Activated CD8-positive, alpha-beta memory T cell treated with anti-CD3 and anti-CD28 coated beads for 1 hour (primary cell): ENCODE measurements around the gene ANKRD29.
"Not testable (repeated sequence)": the region's sequence is repeated elsewhere in the genome, so short reads cannot be mapped to it uniquely, and the experiment has no call there.

Experiments
- DNase-seq, 2 donors: peaks; one replicate each; pipeline ENCODE4 v3.0.0-alpha.2; 2020; ENCODE audit warnings: low read depth in 1 of 2; ENCODE audit errors: extremely low read depth in 1 of 2

The ANKRD29 gene

DNA sequence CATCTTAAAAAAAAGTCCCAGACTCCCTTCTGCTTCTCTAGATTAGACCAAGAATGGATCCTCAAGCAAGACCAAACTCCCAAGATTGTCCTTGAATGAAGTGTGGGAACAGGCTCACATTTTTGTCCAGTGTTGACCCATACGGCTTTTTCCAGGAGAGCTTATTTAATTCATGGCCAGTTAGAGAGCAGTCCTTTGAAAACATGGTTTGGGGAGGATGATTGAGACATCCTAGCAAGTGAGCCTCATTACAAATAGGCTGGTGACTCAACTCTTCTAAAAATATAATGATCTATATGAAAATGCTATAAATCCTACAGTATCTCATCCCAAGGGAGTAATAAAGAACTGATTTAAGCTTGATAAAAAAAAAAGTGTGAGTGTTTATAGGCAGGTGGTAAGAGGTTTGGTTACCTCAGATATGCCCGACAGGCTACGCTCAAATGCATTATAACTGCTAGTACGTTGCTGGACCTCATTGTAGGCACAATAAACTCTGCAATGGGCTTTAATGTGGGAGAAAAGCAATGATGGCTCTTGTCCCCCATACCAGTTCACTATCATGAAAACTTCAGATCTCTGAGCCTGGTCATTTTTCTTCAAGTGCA lies 17.0 kb downstream of the ANKRD29 start:
- DNase-seq, result no peak

DNA sequence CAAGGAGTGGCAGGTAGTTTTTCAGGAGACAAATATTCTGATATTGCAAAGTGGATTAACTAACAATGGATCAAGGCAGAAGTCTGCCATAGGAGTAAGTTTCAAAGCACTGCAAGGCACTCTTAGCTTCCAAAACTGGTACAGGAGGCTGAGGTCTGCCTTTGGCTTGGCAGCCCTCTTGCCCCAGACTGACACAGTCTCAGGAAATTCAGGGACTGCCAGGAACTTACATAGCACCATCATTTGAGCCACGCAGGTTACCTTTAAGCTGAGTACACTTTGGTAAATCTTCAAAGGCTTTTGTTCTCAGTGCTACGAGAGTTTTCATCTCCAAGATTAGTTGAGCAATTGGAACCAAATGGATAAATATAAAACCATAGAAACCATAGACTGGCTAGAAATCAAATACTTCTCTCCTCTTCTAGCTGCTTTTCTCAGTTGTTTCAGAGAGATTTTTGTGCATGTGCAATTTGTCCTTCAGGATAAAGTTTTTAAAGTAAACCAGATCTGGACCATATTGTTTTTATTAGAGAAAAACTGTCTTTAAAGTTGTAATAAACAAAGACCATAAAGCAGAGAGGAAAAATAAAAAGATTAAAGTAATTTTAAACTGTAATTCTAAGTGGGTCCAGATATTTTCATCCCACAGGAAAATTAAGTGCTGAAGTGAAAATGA lies 18.8 kb downstream of the ANKRD29 start:
- DNase-seq, result no peak

- DNase-seq, result no peak
Observed at GRCh38 chr18:23641937-23642666, 20.6 kb downstream of the ANKRD29 start.

GRCh38 chr18:23641143-23641720 lies 21.5 kb downstream of the ANKRD29 start:
- no peak for DNase-seq

GRCh38 chr18:23640052-23640451 lies 22.7 kb downstream of the ANKRD29 start:
- no peak for DNase-seq

DNA sequence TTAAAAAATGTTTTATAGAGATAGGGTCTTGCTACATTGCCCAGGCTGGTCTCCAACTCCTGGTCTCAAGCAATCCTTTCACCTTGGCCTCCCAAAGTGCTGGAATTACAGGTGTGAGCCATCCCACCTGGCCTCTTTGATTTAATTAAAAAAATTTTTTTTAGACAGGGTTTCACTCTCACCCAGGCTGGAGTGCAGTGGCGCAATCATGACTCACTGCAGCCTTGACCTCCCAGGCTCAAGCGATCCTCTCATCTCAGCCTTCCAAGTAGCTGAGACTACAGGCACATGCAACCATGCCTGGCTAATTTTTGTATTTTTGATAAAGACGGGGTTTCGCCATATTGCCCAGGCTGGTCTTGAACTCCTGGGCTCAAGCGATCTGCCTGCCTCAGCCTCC lies 26.3 kb downstream of the ANKRD29 start:
- not testable (repeated sequence) for DNase-seq

DNA sequence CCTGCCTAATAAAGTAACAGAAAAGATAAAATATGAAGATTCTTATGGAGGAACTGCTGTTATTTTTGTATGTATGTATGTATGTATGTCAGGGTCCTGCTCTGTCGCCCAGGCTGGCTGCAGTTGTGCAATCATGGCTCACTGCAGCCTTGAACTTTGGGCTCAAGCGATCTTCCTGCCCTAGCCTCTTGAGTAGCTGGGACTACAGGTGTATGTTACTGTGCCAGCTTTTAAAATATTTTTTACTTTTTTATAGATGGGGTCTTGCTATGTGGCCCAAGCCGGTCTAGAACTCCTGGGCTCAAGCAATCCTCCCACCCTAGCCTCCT lies 26.7 kb downstream of the ANKRD29 start:
- DNase-seq, result no peak

GRCh38 chr18:23635283-23636070 lies 27.2 kb downstream of the ANKRD29 start:
- DNase-seq, result no peak

GRCh38 chr18:23634692-23635091 lies 28.0 kb downstream of the ANKRD29 start:
- no peak for DNase-seq

DNA sequence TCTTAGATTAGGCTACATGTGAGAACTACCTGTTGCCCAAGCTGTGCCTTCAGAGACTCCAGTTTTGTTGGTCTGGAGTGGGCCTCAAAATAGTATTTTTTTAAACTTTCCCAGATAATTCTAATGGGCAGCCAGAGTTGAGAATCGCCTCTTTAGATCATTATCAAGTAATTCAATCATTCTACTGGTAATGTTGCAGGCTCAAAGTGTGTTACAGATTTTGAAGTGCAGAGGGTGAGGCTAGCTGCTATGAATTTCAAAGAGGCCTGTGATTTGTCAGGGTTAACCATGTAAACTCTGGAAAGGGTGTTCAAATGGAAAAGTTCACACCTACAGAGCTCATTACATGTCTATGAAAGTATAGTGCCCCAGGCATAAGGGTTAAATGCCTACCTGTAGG lies 30.1 kb downstream of the ANKRD29 start:
- no peak for DNase-seq

DNA sequence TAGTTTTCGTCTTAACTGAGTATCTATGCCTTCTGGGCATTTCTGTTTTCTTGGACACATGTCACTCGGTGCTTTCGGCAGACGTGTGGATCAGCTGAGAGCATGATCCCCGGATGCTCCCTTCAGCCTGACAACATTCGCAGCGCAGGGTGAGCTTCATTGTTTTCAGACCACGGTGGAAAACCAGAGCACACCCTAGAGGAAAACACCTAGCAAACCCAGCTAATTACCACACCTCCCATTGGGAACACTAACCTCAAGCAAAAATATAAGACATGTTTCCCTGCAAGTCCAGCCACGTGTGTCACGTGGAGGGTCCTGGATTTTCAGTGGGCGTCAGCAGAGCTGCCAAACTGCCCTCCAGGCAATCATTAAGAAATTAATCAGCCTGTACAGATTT lies 31.0 kb downstream of the ANKRD29 start:
- DNase-seq, result no peak

GRCh38 chr18:23631312-23631711 lies 31.4 kb downstream of the ANKRD29 start:
- DNase-seq, result no peak

DNA sequence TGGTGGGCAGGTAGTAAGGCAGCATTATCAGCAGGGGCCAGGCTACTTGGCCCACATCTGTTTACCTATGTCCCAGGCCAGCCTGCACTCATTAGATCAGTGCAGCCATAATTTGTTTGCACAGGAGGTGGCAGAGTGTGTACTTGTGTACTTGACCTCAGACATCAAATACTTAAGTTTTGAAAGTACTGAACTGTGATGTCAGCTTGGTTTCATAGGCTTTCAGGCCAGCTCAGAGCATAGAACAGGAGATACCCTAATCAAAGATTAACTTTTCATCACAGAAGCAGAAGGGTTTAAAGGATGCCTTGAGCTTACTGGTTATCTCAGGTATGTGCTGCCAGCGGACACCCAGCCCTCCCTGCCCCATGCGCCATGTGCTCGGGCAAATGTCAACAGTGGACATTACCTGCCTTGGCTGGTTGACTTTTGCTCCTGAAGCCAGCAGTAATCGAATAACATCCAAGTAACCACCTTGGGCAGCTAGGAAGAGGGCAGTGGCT lies 33.2 kb downstream of the ANKRD29 start:
- DNase-seq, result no peak

- no peak for DNase-seq
Observed at GRCh38 chr18:23627970-23628369, 34.7 kb downstream of the ANKRD29 start.

DNA sequence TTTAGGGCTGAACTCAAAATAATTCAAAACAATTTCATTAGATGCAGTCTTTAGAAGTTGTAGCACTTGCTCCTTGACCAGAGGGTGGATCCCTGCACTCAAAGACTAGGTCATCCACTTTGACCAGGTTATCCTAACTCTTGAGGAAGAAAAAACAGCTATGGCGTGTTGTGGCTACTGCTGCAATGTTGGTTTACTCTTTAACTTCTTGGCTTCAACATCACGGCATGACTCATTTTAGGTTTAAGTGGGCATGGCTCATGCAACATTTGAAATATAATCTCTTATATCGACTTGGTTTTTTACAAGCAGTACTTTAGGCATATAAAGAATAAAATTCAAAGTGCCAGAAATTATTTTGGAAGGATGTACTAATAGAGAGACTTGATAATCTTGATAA lies 35.4 kb downstream of the ANKRD29 start:
- no peak for DNase-seq

GRCh38 chr18:23626451-23627279 lies 36.0 kb downstream of the ANKRD29 start:
- no peak for DNase-seq

- DNase-seq, result no peak
Observed at GRCh38 chr18:23623040-23623439, 39.7 kb downstream of the ANKRD29 start.

- DNase-seq, result no peak
Observed at GRCh38 chr18:23619388-23619881, 43.3 kb downstream of the ANKRD29 start.

GRCh38 chr18:23618862-23619387 lies 43.8 kb downstream of the ANKRD29 start:
- DNase-seq, result no peak
